ENCODE data around the gene MARK4.
"Not testable (repeated sequence)": the region's sequence is repeated elsewhere in the genome, so short reads cannot be mapped to it uniquely, and the experiment has no call there.

MARK4 gene

DNA sequence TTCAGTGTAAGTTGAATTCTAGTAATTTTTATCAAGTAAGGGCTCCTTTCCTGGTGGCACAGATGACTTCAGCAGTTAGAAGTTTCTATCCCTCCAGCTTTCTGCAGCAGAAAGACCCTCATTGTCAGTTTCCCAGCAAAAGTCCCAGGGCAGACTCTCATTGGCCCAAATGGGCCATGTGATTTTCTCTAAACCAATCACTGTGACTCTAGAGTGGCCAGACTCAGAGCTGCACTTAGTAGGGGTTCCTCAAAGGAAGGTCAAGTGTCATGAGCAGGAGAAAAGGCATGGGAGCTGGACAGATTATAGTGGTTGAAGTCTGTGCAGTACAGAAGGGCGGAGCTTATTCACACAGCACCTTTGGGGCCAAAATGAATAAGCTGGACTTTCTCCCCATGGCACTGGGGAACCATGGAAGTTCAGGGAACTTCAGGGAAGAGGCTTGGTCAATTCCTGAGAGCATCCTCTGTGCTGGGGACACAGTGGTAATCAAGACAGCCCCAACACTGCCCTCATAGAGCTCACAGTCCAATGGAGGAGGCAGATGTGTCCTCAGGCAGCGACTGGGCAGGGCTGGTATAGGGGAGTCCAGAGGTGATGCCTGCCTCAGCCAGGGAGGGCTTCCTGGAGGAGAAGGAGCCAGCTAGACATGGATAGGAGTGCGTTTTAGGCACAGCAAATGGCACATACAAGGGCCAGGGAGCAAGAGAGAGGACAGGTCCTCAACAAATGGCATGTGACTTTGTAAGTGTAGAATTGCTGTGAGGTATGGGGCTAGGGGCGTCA, 53.3 kb downstream of the MARK4 start:
- H3K4me3 ChIP-seq (ENCODE audit: low read depth, low read length): no peak overlapping the region
- no peak for TF ChIP-seq CTCF (IDR thresholded peaks at IDR 0.05; ENCODE audit: low read depth, low read length, missing control alignments)
- DNase-seq (ENCODE audit: low read depth): no peak

DNA sequence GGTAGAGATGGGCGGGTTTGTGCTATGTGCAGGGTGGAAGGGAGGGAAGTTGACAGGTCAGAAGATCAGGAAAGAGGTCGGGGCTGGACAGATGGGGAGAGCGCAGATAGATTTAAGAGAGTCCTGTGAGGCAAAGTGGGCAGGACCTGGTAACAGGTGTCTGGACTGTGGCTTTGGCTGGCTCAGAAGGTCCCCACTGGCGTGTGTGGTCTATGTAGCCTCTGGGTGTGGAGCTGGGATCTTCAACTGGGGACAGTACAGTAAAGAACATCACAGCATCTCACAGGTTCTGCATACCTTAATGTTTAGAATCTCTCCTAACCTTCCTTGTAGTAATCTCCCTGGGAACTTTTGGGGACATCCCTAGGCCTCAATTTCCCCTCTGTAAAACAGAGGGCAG, 53.9 kb downstream of the MARK4 start:
- TF ChIP-seq CTCF (IDR thresholded peaks at IDR 0.05; ENCODE audit: low read depth, low read length, missing control alignments): no peak
- H3K4me3 ChIP-seq (ENCODE audit: low read depth, low read length): no peak overlapping the region
- DNase-seq (ENCODE audit: low read depth): no peak

DNA sequence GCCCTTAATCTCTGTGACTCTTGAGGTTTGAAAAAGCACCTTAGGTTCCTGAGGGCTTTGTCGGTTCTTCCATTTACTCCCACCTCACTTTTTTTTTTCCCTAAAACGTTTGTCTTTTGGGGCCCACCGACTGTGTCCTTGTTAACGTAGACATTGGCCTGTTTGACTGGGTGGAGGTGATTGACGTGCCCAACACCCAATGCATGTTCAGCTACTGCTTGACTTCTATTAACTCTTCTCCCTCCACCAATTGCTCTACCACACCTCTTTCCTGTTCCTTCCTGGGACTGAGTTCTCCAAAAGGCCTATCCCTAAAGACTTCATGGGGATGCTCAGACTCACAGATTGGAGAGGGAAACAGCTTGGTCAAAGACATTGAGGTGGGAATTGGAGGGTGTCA, 54.4 kb downstream of the MARK4 start:
- TF ChIP-seq CTCF (IDR thresholded peaks at IDR 0.05; ENCODE audit: low read depth, low read length, missing control alignments): no peak
- H3K4me3 ChIP-seq (ENCODE audit: low read depth, low read length): no peak overlapping the region
- no peak for DNase-seq (ENCODE audit: low read depth)

GRCh38 chr19:45306040-45306439, 55.0 kb downstream of the MARK4 start:
- TF ChIP-seq CTCF (IDR thresholded peaks at IDR 0.05; ENCODE audit: low read depth, low read length, missing control alignments): no peak
- H3K4me3 ChIP-seq (ENCODE audit: low read depth, low read length): no peak overlapping the region
- no peak for DNase-seq (ENCODE audit: low read depth)

- no peak for TF ChIP-seq CTCF (IDR thresholded peaks at IDR 0.05; ENCODE audit: low read depth, low read length, missing control alignments)
- no peak overlapping the region for H3K4me3 ChIP-seq (ENCODE audit: low read depth, low read length)
- no peak for DNase-seq (ENCODE audit: low read depth)
These were observed 55.5 kb downstream of the MARK4 start for GRCh38 chr19:45306518-45307027.

DNA sequence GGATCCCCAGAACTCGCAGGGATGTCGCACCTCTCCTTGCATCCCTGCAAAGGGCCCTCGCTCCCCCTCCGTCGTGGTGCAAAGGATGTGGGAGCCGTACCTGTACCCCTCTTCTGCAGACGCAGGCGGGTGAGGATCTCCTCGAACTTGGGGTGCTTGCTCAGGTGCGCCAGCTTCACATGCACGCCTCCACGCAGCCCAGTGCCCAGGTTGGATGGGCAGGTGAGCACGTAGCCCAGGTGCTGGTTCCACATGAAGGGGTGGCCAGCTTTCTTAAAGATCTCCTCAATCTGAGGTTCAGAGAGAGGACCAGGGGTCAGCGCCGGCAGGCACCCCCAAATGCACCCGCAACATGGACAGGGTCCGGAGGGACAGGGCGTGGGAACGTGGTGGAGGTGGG, 56.3 kb downstream of the MARK4 start:
- no peak for TF ChIP-seq CTCF (IDR thresholded peaks at IDR 0.05; ENCODE audit: low read depth, low read length, missing control alignments)
- no peak for DNase-seq (ENCODE audit: low read depth)
- no peak overlapping the region for H3K4me3 ChIP-seq (ENCODE audit: low read depth, low read length)

GRCh38 chr19:45309322-45309721, 58.3 kb downstream of the MARK4 start:
- DNase-seq (ENCODE audit: low read depth); H3K4me3 ChIP-seq (ENCODE audit: low read depth, low read length): not testable (repeated sequence)
